ENCODE data around the gene GRIK4. TPM values are rescaled to one million over a fixed set of nuclear protein-coding genes. Genes with fewer than 3 reads are reported as not detected.
"Not testable (repeated sequence)": the region's sequence is repeated elsewhere in the genome, so short reads cannot be mapped to it uniquely, and the experiment has no call there.

Gene GRIK4
- total and polyA plus RNA-seq, 2 donors (not counting 1 experiment from before 2014, with no cell fraction given) = 0.12 to 0.27 TPM

GRCh38 chr11:120759046-120759445, 247.5 kb downstream of the GRIK4 start:
- no peak for TF ChIP-seq CTCF (IDR thresholded peaks at IDR 0.05)
- no peak for TF ChIP-seq EZH2 (IDR thresholded peaks at IDR 0.05; ENCODE audit: borderline replicate concordance, insufficient read depth, low read depth, low read length, poor library complexity, severe bottlenecking)
- ChIA-PET CTCF (no interaction called here), POLR2A (no interaction called here)
- Histone ChIP-seq H3K4me3 (ENCODE audit: control extremely low read depth in 1 of 5, extremely low read depth in 1 of 5, insufficient read depth in 1 of 5, low read depth in 2 of 5, low read length in 4 of 5) (no peak overlapping the region), H3K4me1 (ENCODE audit: control insufficient read depth in 2 of 2, insufficient read depth in 2 of 2, low read length in 2 of 2) (no peaks in the 10 kb centered on the region), H4K20me1 (ENCODE audit: control insufficient read depth, insufficient read depth, low read length, poor library complexity, severe bottlenecking) (no peaks in the 10 kb centered on the region), H3K27me3 (replicated peaks in 1 of 4; ENCODE audit: control extremely low read depth in 1 of 4, control insufficient read depth in 3 of 4, insufficient read depth in 4 of 4, low read length in 3 of 4) (peaks cover 0 to 3% (median 0%) of the 10 kb centered on the region in 4 experiments), H3K27ac (ENCODE audit: low read length in 2 of 2) (no peak overlapping the region), H2AFZ (ENCODE audit: insufficient read depth, low read depth, low read length, poor library complexity, severe bottlenecking) (no peak overlapping the region), H3K4me2 (replicated peaks; ENCODE audit: low read depth, low read length, poor library complexity, severe bottlenecking) (no peak overlapping the region), H3K79me2 (ENCODE audit: control insufficient read depth, insufficient read depth, low read length) (no peaks in the 10 kb centered on the region), H3K9me3 (ENCODE audit: control extremely low read depth in 1 of 3, control insufficient read depth in 2 of 3, insufficient read depth in 1 of 3, low read length in 2 of 3) (no peaks in the 10 kb centered on the region), H3K9ac (ENCODE audit: low read length) (no peak overlapping the region), H3K36me3 (replicated peaks in 1 of 2; ENCODE audit: control extremely low read depth in 1 of 2, control insufficient read depth in 1 of 2, extremely low read depth in 1 of 2, insufficient read depth in 2 of 2, low read length in 1 of 2) (no peaks in the 10 kb centered on the region)
- intact Hi-C loops (cut with micrococcal nuclease) = no loop called here
- Mint-ChIP-seq H3K27me3 (peaks cover 11% of the 10 kb centered on the region), H3K4me1 (no peaks in the 10 kb centered on the region), H3K27ac (no peak overlapping the region), H3K4me3 (no peak overlapping the region), H3K9me3 (ENCODE audit: insufficient read depth) (no peaks in the 10 kb centered on the region)
- DNase-seq = no peak
- WGBS (ENCODE audit: insufficient coverage) = 76% methylated on average over 2 of the region's 2 CpGs
- ATAC-seq (ENCODE audit: low read depth) = no peak

- H3K27ac Mint-ChIP-seq; POLR2A ChIA-PET; H3K79me2 ChIP-seq (ENCODE audit: control insufficient read depth, insufficient read depth, low read length); DNase-seq; intact Hi-C loops (cut with micrococcal nuclease); H3K9me3 ChIP-seq (ENCODE audit: control extremely low read depth in 1 of 3, control insufficient read depth in 2 of 3, insufficient read depth in 1 of 3, low read length in 2 of 3); H3K27me3 ChIP-seq (replicated peaks in 1 of 4; ENCODE audit: control extremely low read depth in 1 of 4, control insufficient read depth in 3 of 4, insufficient read depth in 4 of 4, low read length in 3 of 4); ATAC-seq (ENCODE audit: low read depth); H3K36me3 ChIP-seq (replicated peaks in 1 of 2; ENCODE audit: control extremely low read depth in 1 of 2, control insufficient read depth in 1 of 2, extremely low read depth in 1 of 2, insufficient read depth in 2 of 2, low read length in 1 of 2); H4K20me1 ChIP-seq (ENCODE audit: control insufficient read depth, insufficient read depth, low read length, poor library complexity, severe bottlenecking); H3K27ac ChIP-seq (ENCODE audit: low read length in 2 of 2); H3K4me3 ChIP-seq (ENCODE audit: control extremely low read depth in 1 of 5, extremely low read depth in 1 of 5, insufficient read depth in 1 of 5, low read depth in 2 of 5, low read length in 4 of 5); H3K9ac ChIP-seq (ENCODE audit: low read length); H3K4me3 Mint-ChIP-seq; CTCF ChIA-PET; H3K4me1 ChIP-seq (ENCODE audit: control insufficient read depth in 2 of 2, insufficient read depth in 2 of 2, low read length in 2 of 2); H3K4me1 Mint-ChIP-seq; H3K4me2 ChIP-seq (replicated peaks; ENCODE audit: low read depth, low read length, poor library complexity, severe bottlenecking); H2AFZ ChIP-seq (ENCODE audit: insufficient read depth, low read depth, low read length, poor library complexity, severe bottlenecking): not testable (repeated sequence)
- Mint-ChIP-seq H3K27me3 (peaks cover 36% of the 10 kb centered on the region), H3K9me3 (ENCODE audit: insufficient read depth) (peaks cover 11% of the 10 kb centered on the region)
- 88% methylated on average over 2 of the region's 2 CpGs for WGBS (ENCODE audit: insufficient coverage)
Measured at GRCh38 chr11:120765710-120766109, 254.2 kb downstream of the GRIK4 start.
